ENCODE data around the gene FBP2. TPM values are rescaled to one million over a fixed set of nuclear protein-coding genes. Genes with fewer than 3 reads are reported as not detected.

FBP2 gene
- total RNA-seq (not detected), polyA plus RNA-seq (under 1 TPM in 1 of 2 donors, not detected in 1; 0.30 TPM)
- long read RNA-seq, donor 1, result 0 reads
- long read RNA-seq, donor 2, result 0 reads
- long read RNA-seq, donor 3, result 0 reads

- Histone ChIP-seq H3K4me3 (no peak within 1 kb of the TSS), H3K9me3 (no peaks in the 10 kb centered on the region), H3K4me1 (no peaks in the 10 kb centered on the region), H3K36me3 (no peaks in the 10 kb centered on the region), H3K27ac (no peak within 1 kb of the TSS), H3K27me3 (peaks cover 0 to 18% (median 0%) of the 10 kb centered on the region in 9 donors)
- ATAC-seq, result peak in 1 of 4 donors; percentile 24
- WGBS, 4 donors, result 54 to 79% (median 59%) methylated on average over 19 to 21 of the region's 21 CpGs
- TF ChIP-seq CTCF (IDR thresholded peaks at IDR 0.05) (no peak), POLR2A (IDR thresholded peaks at IDR 0.05) (no peak)
- DNase-seq, result no peak
- intact Hi-C loops (cut with DNase I), result no loop called here
Measured at GRCh38 chr9:94593459-94594345, at the start of gene FBP2. Gene FBP2, minus strand, starts transcription at chr9:94593824. Its CDS starts 98 bp downstream, at chr9:94593726.

GRCh38 chr9:94643176-94643575, 49.6 kb upstream of the FBP2 start:
- H3K27ac ChIP-seq, result no peak overlapping the region
- H3K4me3 ChIP-seq, result no peak overlapping the region
- DNase-seq (no peak), ATAC-seq (no peak)
- H3K9me3 ChIP-seq, result no peaks in the 10 kb centered on the region
- no peaks in the 10 kb centered on the region for H3K36me3 ChIP-seq
- H3K27me3 ChIP-seq, result peaks cover 0 to 17% (median 7%) of the 10 kb centered on the region in 9 donors
- WGBS, 4 donors, result 86 to 95% (median 90%) methylated on average over 8 of the region's 8 CpGs
- TF ChIP-seq CTCF (IDR thresholded peaks at IDR 0.05) (no peak), POLR2A (IDR thresholded peaks at IDR 0.05) (no peak)
- intact Hi-C loops (cut with DNase I), result no loop called here
- H3K4me1 ChIP-seq, result peaks cover 0 to 16% (median 6%) of the 10 kb centered on the region in 12 donors

GRCh38 chr9:94642501-94642900, 48.9 kb upstream of the FBP2 start:
- Histone ChIP-seq H3K36me3 (no peaks in the 10 kb centered on the region), H3K27ac (no peak overlapping the region), H3K4me3 (no peak overlapping the region), H3K9me3 (no peaks in the 10 kb centered on the region), H3K27me3 (peaks cover 0 to 17% (median 7%) of the 10 kb centered on the region in 9 donors), H3K4me1 (peaks cover 0 to 16% (median 6%) of the 10 kb centered on the region in 12 donors)
- intact Hi-C loops (cut with DNase I), result no loop called here
- TF ChIP-seq POLR2A (IDR thresholded peaks at IDR 0.05), result no peak
- no peak for TF ChIP-seq CTCF (IDR thresholded peaks at IDR 0.05)
- WGBS, 4 donors, result 85 to 96% (median 91%) methylated on average over 4 to 5 of the region's 5 CpGs
- ATAC-seq (no peak), DNase-seq (no peak)

- Histone ChIP-seq H3K27ac (peak overlapping the region in 2 of 12 donors; percentile 51 to 83), H3K4me3 (peak overlapping the region; percentile 45 to 79 (median 62)), H3K27me3 (peaks cover 0 to 17% (median 7%) of the 10 kb centered on the region in 9 donors), H3K36me3 (no peaks in the 10 kb centered on the region), H3K9me3 (no peaks in the 10 kb centered on the region), H3K4me1 (peaks cover 0 to 15% (median 6%) of the 10 kb centered on the region in 12 donors)
- ATAC-seq (no peak), DNase-seq (no peak)
- WGBS, 4 donors, result 64 to 82% (median 69%) methylated on average over 15 of the region's 15 CpGs
- no peak for TF ChIP-seq CTCF (IDR thresholded peaks at IDR 0.05)
- no peak for TF ChIP-seq POLR2A (IDR thresholded peaks at IDR 0.05)
- intact Hi-C loops (cut with DNase I), result no loop called here
Measured at GRCh38 chr9:94639999-94640376, 46.4 kb upstream of the FBP2 start.
